Measurements from ENCODE around the gene WNT7B.

Gene WNT7B

GRCh38 chr22:45945621-45946106, 31.3 kb downstream of the WNT7B start:
- H3K4me3 ChIP-seq (ENCODE audit: low read depth, low read length): no peak overlapping the region
- TF ChIP-seq CTCF (IDR thresholded peaks at IDR 0.05; ENCODE audit: borderline replicate concordance, insufficient read depth, low read depth, low read length): no peak

GRCh38 chr22:45942787-45943493, 34.0 kb downstream of the WNT7B start:
- no peak overlapping the region for H3K4me3 ChIP-seq (ENCODE audit: low read depth, low read length)
- no peak for TF ChIP-seq CTCF (IDR thresholded peaks at IDR 0.05; ENCODE audit: borderline replicate concordance, insufficient read depth, low read depth, low read length)

GRCh38 chr22:45942344-45942743, 34.6 kb downstream of the WNT7B start:
- no peak for TF ChIP-seq CTCF (IDR thresholded peaks at IDR 0.05; ENCODE audit: borderline replicate concordance, insufficient read depth, low read depth, low read length)

GRCh38 chr22:45938913-45939312, 38.0 kb downstream of the WNT7B start:
- no peak overlapping the region for H3K4me3 ChIP-seq (ENCODE audit: low read depth, low read length)
- TF ChIP-seq CTCF (IDR thresholded peaks at IDR 0.05; ENCODE audit: borderline replicate concordance, insufficient read depth, low read depth, low read length): no peak

More at GRCh38 chr22:45942344-45942743, 34.6 kb downstream of the WNT7B start:
- H3K4me3 ChIP-seq (ENCODE audit: low read depth, low read length): no peak overlapping the region

- TF ChIP-seq CTCF (IDR thresholded peaks at IDR 0.05; ENCODE audit: borderline replicate concordance, insufficient read depth, low read depth, low read length): no peak
- H3K4me3 ChIP-seq (ENCODE audit: low read depth, low read length): no peak overlapping the region
These were observed 39.0 kb downstream of the WNT7B start for GRCh38 chr22:45937960-45938359.

GRCh38 chr22:45935573-45935972, 41.4 kb downstream of the WNT7B start:
- TF ChIP-seq CTCF (IDR thresholded peaks at IDR 0.05; ENCODE audit: borderline replicate concordance, insufficient read depth, low read depth, low read length): no peak
- H3K4me3 ChIP-seq (ENCODE audit: low read depth, low read length): no peak overlapping the region

GRCh38 chr22:45934659-45935341, 42.2 kb downstream of the WNT7B start:
- no peak overlapping the region for H3K4me3 ChIP-seq (ENCODE audit: low read depth, low read length)
- TF ChIP-seq CTCF (IDR thresholded peaks at IDR 0.05; ENCODE audit: borderline replicate concordance, insufficient read depth, low read depth, low read length): no peak
